Purkinje cell (primary cell): ENCODE results near the gene EPS8. TPM values are rescaled to one million over a fixed set of nuclear protein-coding genes. Genes with fewer than 3 reads are reported as not detected.

Experiments
- polyA plus RNA-seq: library from polyadenylated mRNA; unstranded; fragments of >200 nt; fragmentation: Nextera tagmentation; gene quantifications from 2 replicates; pipeline ENCODE4 v1.2.1, GENCODE V29; 2014

EPS8 gene
- polyA plus RNA-seq = 12.0 and 12.6 TPM in 2 replicates

DNA sequence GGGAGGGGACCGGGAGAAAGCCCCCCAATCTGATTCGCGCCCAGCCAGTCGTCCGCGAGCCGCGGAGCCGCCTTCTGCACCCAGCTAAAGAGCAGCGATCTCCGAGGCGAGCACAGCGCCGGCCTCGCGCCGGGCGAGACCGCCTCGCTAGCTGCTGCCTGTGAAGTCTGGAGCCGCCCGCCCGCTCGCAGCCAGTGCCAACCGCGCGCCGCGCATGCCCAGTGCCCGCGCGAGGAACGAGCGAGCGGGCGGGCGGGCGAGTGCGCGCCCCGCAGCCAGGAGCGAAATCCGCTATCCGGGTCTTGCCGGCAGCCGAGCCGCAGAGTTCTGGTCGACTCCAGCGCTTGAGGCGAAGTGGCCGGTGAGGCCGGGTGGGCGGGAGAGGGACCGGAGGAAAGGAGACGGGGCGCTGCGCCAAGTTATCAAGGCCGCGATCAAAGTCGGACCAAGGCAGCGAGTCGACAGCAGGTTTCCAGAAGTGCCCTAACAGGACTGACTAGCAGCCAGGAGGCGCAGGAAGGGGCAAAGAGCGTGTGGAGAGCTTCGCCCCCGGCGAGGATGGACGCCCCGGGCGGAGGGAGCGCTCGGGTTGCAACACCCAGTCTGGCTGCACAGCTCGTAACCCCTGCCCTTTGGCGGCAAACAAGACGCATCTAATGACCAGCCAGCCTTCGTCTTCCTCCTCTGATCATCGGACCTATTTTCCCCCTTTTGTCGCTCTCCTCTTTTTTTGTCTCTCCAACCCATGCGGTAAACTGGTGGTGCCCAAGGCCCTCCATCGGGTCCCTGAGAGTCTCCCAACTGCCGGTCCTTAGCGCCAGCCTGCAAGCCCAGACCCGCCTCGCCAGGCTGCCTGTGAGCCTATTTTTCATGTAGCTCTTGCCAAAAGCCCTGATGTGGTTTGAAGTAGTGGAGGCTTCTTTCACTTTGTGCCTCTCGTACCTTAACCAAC, at the start of gene EPS8:
Gene EPS8, minus strand, starts transcription at position 169 of the 952 bp plus-strand sequence. CDS start 106,437 bp downstream, outside the sequence.

Other genes with a start within 250 kb of the EPS8 start
- 497 and 525 TPM in 2 replicates for gene STRAP, start 93.0 kb upstream of the EPS8 start, polyA plus RNA-seq
- gene DERA, start 121.9 kb upstream of the EPS8 start, polyA plus RNA-seq = 1.2 and 15.6 TPM in 2 replicates